Testis (tissue), 3 donors: ENCODE measurements around the gene BEND5. TPM values are rescaled to one million over a fixed set of nuclear protein-coding genes. Genes with fewer than 3 reads are reported as not detected.

Source experiments
- DNase-seq: peaks from one replicate; pipeline ENCODE4 v3.0.0-alpha.2; 2019
- H3K27ac ChIP-seq, 2 donors: fragments of 200-600 bp; sonication (generic); one replicate each; pipeline ENCODE4 v1.5.1; 2019
- H3K27me3 ChIP-seq: fragments of 200-600 bp; sonication (generic); one replicate; pipeline ENCODE4 v1.5.1; 2019
- H3K36me3 ChIP-seq: fragments of 200-600 bp; sonication (generic); one replicate; pipeline ENCODE4 v1.5.1; 2017; ENCODE audit warnings: low read depth; ENCODE audit errors: missing control alignments
- H3K4me1 ChIP-seq: fragments of 200-600 bp; sonication (generic); one replicate; pipeline ENCODE4 v1.5.1; 2019
- H3K4me3 ChIP-seq, 2 donors: fragments of 200-600 bp; sonication (generic); one replicate each; pipeline ENCODE4 v1.5.1; 2017 to 2019
- H3K9me3 ChIP-seq: fragments of 200-600 bp; sonication (generic); one replicate; pipeline ENCODE4 v1.5.1; 2017
- POLR2A ChIP-seq: fragments of 450-650 bp; IDR thresholded peaks from one replicate; pipeline ENCODE4 v1.6.1; 2017; ENCODE audit warnings: antibody characterized with exemption, mild to moderate bottlenecking, moderate library complexity
- WGBS, 2 donors: methylation state at CpG; one replicate each; pipeline ENCODE4 v1.1.5; 2018; 5-methylcytosine and 5-hydroxymethylcytosine counted together
- intact Hi-C: fragments of 100-400 bp; cut with DNase I; formaldehyde crosslinking; loops from one replicate; pipeline ENCODE4 v1.15.1; 2023; ENCODE audit warnings: low total_unique reads
- polyA plus RNA-seq: library from polyadenylated mRNA; stranded (reverse); fragments of 350-450 nt; fragmentation: Illumina TruSeq; extraction: RNeasy Lipid Tissue Mini Kit (QIAGEN cat#74804); gene quantifications from one replicate; pipeline ENCODE4 v1.2.3, GENCODE V29; 2014; ENCODE audit warnings: low read depth, low replicate concordance; ENCODE audit not compliant: insufficient read depth
- total RNA-seq, 2 donors: library from RNA; depleted of rRNA; stranded (reverse); fragments of >200 nt; gene quantifications; one replicate each; pipeline ENCODE4 v1.2.3, GENCODE V29; 2016
- TF ChIP-seq, protein P1 (sequence below), 3 experiments: fragments of 450-650 bp in 2 of 3; fragments of 200-600 bp in 1 of 3; sonication (generic) in 1 of 3; IDR thresholded peaks; one replicate each; pipeline ENCODE4 v1.5.1; 2016 to 2019; ENCODE audit warnings: antibody characterized with exemption in 3 of 3, mild to moderate bottlenecking in 2 of 3, moderate library complexity in 1 of 3

The BEND5 gene
- total and polyA plus RNA-seq, 3 donors from 2014 or later: 5.8 to 7.1 (median 6.4) TPM

DNA sequence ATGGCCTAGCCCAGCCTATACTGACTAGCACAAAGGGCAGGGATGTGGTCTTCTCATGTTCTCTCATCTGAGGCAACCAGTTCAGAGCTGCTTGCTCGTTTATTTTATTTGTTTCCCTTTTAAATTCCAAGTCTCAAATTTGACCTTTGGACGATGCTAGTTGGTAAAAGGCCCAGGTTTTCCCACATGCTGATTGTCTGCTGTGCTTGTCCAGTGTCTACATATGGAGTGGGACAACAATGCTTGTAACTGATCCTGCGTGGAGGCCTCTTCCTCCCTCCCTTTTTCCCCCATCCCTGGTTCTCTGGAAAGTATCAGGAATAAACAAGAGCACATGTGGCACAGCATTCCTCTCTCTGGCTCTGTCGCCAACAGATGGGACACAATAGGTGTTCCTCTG, 34.0 kb upstream of the BEND5 start:
- Histone ChIP-seq H3K4me3 (no peak overlapping the region), H3K4me1 (peaks cover 5% of the 10 kb centered on the region), H3K9me3 (no peaks in the 10 kb centered on the region), H3K36me3 (no peaks in the 10 kb centered on the region), H3K27me3 (no peaks in the 10 kb centered on the region), H3K27ac (no peak overlapping the region)
- TF ChIP-seq POLR2A: no peak
- TF ChIP-seq, protein P1, sequence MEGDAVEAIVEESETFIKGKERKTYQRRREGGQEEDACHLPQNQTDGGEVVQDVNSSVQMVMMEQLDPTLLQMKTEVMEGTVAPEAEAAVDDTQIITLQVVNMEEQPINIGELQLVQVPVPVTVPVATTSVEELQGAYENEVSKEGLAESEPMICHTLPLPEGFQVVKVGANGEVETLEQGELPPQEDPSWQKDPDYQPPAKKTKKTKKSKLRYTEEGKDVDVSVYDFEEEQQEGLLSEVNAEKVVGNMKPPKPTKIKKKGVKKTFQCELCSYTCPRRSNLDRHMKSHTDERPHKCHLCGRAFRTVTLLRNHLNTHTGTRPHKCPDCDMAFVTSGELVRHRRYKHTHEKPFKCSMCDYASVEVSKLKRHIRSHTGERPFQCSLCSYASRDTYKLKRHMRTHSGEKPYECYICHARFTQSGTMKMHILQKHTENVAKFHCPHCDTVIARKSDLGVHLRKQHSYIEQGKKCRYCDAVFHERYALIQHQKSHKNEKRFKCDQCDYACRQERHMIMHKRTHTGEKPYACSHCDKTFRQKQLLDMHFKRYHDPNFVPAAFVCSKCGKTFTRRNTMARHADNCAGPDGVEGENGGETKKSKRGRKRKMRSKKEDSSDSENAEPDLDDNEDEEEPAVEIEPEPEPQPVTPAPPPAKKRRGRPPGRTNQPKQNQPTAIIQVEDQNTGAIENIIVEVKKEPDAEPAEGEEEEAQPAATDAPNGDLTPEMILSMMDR (IDR thresholded peaks at IDR 0.05): no peak
- 43 to 58% methylated on average over 4 of the region's 4 CpGs for WGBS, 2 donors
- intact Hi-C loops: no loop called here
- no peak for DNase-seq

DNA sequence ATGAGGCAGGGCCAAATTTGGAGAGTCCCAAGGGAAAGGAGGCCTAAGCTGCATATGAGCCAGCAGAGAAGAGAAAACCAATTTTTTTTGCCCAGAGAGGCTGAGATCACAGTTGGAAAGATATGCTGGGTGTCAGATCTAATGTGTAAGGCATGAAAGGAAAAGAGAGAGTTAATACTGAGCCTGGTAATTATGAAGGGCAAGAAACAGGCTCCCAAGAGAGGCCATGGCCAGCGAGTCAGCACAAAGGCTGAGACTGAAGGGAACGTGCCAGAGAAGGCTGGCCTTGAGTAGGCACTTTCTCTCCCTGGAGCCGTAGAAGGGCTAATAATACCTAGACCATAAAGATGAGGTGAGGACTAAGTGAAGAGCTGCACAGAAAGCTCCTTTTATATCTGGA, 31.8 kb upstream of the BEND5 start:
- 28 to 30% methylated on average over 3 of the region's 3 CpGs for WGBS, 2 donors
- H3K27me3 ChIP-seq: no peaks in the 10 kb centered on the region
- H3K9me3 ChIP-seq: no peaks in the 10 kb centered on the region
- TF ChIP-seq POLR2A: no peak
- TF ChIP-seq, protein P1 (IDR thresholded peaks at IDR 0.05): no peak
- no peak overlapping the region for H3K4me3 ChIP-seq
- no peaks in the 10 kb centered on the region for H3K36me3 ChIP-seq
- intact Hi-C loops: no loop called here
- no peak overlapping the region for H3K27ac ChIP-seq
- H3K4me1 ChIP-seq: peaks cover 5% of the 10 kb centered on the region
- DNase-seq: peak; percentile 13

DNA sequence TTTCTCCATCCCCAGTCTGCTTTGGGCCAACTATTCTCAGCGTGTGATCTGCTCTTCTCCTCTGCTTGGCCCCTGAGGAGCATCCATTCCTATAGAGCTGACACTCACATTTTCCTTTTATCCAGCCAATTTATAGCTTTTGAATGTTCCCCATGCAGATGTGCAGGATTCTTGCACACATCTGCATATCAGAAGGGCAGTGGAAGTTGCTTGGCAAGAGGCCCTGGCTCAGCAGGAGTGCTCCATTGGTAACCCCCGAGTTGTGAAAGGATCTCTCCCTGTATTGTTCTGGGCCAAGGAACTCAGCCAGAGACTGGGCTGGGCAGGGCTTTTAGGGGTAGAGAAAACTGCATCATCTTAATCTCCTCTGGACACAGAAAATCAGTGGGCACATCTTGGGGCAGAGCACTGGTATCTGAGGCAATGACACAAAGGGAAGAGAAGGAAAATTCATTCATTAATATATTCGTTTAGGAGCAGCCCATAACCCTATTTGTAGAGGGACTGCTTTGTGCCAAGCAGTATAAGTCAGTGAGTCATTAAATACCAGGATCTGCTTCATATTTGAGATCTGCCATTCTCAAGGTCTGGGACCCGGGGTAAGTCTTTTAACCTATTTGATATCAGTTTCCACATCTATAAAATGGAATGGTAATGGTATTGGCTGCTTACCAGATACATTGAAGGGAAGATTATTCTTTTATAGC, 31.0 kb upstream of the BEND5 start:
- intact Hi-C loops: no loop called here
- no peaks in the 10 kb centered on the region for H3K9me3 ChIP-seq
- H3K4me3 ChIP-seq: no peak overlapping the region
- H3K27ac ChIP-seq: no peak overlapping the region
- no peaks in the 10 kb centered on the region for H3K27me3 ChIP-seq
- peak; percentile 16 for DNase-seq
- TF ChIP-seq POLR2A: no peak
- TF ChIP-seq, protein P1 (IDR thresholded peaks at IDR 0.05): no peak
- WGBS, 2 donors: 57 to 60% methylated on average over 4 of the region's 4 CpGs
- H3K4me1 ChIP-seq: peaks cover 5% of the 10 kb centered on the region
- H3K36me3 ChIP-seq: no peaks in the 10 kb centered on the region

DNA sequence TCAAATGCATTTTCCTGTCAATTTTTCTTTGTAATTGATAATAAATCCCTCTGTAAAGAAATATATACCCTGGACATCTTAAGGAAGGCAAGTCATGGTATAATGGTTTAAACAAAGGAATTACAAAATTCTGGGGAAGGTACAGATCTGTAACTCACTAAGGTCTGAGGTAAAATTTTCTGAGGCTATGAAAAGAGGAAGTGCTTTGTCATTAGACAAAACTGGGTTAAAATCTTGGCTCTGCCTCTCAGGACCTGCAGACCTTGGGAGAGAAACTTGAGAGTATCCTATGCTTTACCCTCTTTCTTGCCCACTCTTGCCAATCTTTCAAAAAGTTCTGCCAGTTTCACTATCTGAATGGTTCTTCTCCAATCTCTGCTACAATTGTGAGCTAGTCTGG, 26.8 kb upstream of the BEND5 start:
- H3K4me3 ChIP-seq: no peak overlapping the region
- intact Hi-C loops: no loop called here
- H3K36me3 ChIP-seq: no peaks in the 10 kb centered on the region
- peaks cover 3% of the 10 kb centered on the region for H3K4me1 ChIP-seq
- no peaks in the 10 kb centered on the region for H3K9me3 ChIP-seq
- H3K27ac ChIP-seq: no peak overlapping the region
- no peak for DNase-seq
- H3K27me3 ChIP-seq: no peaks in the 10 kb centered on the region
- TF ChIP-seq POLR2A: no peak
- TF ChIP-seq, protein P1 (IDR thresholded peaks at IDR 0.05): no peak

DNA sequence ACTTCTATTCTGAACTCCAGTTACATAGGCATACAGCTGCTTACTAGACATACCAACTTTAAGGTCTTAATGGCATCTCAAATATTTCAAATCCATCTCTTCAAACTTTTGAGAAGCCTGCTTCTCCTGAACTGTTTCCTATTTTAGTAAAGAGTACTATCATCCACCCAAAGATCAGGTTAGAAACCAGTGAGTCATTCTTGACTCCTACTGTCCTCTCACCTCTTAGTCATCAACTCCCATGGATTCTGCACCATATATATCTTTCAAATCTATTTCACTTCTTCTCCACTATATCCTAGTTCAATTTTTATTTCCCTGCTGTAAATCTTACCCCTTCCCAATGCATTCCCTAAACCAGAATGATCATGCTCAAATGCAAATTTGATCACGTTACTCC, 18.1 kb upstream of the BEND5 start:
- H3K4me1 ChIP-seq: no peaks in the 10 kb centered on the region
- H3K9me3 ChIP-seq: no peaks in the 10 kb centered on the region
- no peak overlapping the region for H3K4me3 ChIP-seq
- H3K27me3 ChIP-seq: no peaks in the 10 kb centered on the region
- no peaks in the 10 kb centered on the region for H3K36me3 ChIP-seq
- WGBS, 2 donors: 0% methylated on average over 1 of the region's 1 CpG
- TF ChIP-seq POLR2A: no peak
- TF ChIP-seq, protein P1 (IDR thresholded peaks at IDR 0.05): no peak
- DNase-seq: no peak
- intact Hi-C loops: no loop called here
- H3K27ac ChIP-seq: no peak overlapping the region
